Measurements from ENCODE around the gene LGMN.

GRCh38 chr14:92783813-92784431 is 35.5 kb upstream of the LGMN start:
- no peak for TF ChIP-seq ZNF274 (IDR thresholded peaks at IDR 0.05; ENCODE audit: low read depth, low read length)
- TF ChIP-seq SUZ12 (IDR thresholded peaks at IDR 0.05; ENCODE audit: extremely low read depth, insufficient read depth, insufficient read length) = no peak
- no peak for TF ChIP-seq YY1 (IDR thresholded peaks at IDR 0.05; ENCODE audit: insufficient read depth, insufficient read length)

Measured in NT2/D1 (cell line).